ENCODE results near the gene CPEB1.

Gene CPEB1

GRCh38 chr15:82554351-82554750, 92.8 kb downstream of the CPEB1 start:
- no peak for DNase-seq (ENCODE audit: low read depth, low spot score)
- in situ Hi-C loops (cut with HindIII; ENCODE audit: low sequenced_read_pairs): no loop called here
- H3K4me3 ChIP-seq (ENCODE audit: low read depth, low read length): no peak overlapping the region
- TF ChIP-seq, protein P1, sequence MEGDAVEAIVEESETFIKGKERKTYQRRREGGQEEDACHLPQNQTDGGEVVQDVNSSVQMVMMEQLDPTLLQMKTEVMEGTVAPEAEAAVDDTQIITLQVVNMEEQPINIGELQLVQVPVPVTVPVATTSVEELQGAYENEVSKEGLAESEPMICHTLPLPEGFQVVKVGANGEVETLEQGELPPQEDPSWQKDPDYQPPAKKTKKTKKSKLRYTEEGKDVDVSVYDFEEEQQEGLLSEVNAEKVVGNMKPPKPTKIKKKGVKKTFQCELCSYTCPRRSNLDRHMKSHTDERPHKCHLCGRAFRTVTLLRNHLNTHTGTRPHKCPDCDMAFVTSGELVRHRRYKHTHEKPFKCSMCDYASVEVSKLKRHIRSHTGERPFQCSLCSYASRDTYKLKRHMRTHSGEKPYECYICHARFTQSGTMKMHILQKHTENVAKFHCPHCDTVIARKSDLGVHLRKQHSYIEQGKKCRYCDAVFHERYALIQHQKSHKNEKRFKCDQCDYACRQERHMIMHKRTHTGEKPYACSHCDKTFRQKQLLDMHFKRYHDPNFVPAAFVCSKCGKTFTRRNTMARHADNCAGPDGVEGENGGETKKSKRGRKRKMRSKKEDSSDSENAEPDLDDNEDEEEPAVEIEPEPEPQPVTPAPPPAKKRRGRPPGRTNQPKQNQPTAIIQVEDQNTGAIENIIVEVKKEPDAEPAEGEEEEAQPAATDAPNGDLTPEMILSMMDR (IDR thresholded peaks at IDR 0.05; ENCODE audit: low read depth, low read length): no peak

- in situ Hi-C loops (cut with HindIII; ENCODE audit: low sequenced_read_pairs): no loop called here
Measured at GRCh38 chr15:82553846-82554245, 93.3 kb downstream of the CPEB1 start.

GRCh38 chr15:82552861-82553260, 94.3 kb downstream of the CPEB1 start:
- in situ Hi-C loops (cut with HindIII; ENCODE audit: low sequenced_read_pairs): no loop called here
- TF ChIP-seq, protein P1 (IDR thresholded peaks at IDR 0.05; ENCODE audit: low read depth, low read length): no peak
- no peak overlapping the region for H3K4me3 ChIP-seq (ENCODE audit: low read depth, low read length)
- DNase-seq (ENCODE audit: low read depth, low spot score): no peak

More at GRCh38 chr15:82553846-82554245, 93.3 kb downstream of the CPEB1 start:
- H3K4me3 ChIP-seq (ENCODE audit: low read depth, low read length): no peak overlapping the region
- TF ChIP-seq, protein P1 (IDR thresholded peaks at IDR 0.05; ENCODE audit: low read depth, low read length): no peak
- no peak for DNase-seq (ENCODE audit: low read depth, low spot score)

DNA sequence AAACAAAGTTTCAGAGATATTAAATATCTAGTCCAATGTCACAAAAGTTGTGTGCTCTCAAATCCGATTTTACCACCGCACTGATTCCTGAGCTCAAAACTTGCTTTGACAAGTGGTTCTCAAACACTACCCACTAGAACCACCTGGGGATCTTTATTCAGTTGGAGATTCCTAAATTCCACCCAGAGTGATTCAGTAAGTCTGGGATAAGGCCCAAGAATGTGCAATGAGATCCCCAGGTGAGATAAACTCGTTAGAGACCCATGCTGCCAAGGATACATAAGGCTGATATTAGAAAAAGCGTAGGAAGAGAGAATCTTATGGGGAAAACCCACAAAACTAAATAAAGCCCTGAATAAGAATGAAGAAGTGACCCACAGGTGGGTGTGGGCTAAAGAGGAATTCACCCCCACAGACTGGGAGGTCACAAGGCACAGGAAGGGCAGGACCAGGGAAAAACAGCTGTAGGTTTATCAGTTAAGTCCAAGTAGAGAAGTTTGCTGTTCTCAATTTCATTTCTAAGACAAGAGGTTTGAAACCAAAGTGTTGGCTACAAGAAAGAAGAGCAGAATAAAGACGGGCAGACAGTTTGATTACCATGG, 95.4 kb downstream of the CPEB1 start:
- DNase-seq (ENCODE audit: low read depth, low spot score): no peak
- in situ Hi-C loops (cut with HindIII; ENCODE audit: low sequenced_read_pairs): no loop called here
- TF ChIP-seq, protein P1 (IDR thresholded peaks at IDR 0.05; ENCODE audit: low read depth, low read length): no peak
- H3K4me3 ChIP-seq (ENCODE audit: low read depth, low read length): no peak overlapping the region

DNA sequence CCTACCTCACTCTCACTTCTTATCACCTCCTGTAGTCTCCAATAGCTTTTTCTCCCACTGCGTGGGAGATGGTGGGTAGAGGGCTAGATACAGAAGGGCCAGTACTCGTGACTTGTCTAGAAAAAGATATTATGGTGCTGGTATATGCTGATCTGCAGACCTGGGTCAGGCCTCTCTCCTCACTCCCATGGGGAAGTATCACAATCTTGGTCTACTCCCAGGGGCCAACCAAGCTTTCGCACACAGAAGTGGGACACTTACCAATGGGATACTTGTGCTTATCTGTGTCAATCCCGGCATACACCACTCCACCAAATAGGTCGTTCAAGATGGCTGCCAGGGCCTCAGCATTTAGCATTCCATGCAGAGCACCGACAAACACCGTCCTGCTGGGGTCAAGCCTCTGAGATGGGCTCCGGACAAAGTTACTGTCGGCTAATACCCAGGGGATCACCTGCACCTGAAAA, 97.9 kb downstream of the CPEB1 start:
- DNase-seq (ENCODE audit: low read depth, low spot score): no peak
- TF ChIP-seq, protein P1 (IDR thresholded peaks at IDR 0.05; ENCODE audit: low read depth, low read length): no peak
- no peak overlapping the region for H3K4me3 ChIP-seq (ENCODE audit: low read depth, low read length)
- in situ Hi-C loops (cut with HindIII; ENCODE audit: low sequenced_read_pairs): loop anchor here (25.0 kb wide), 1 partner anchor 463 kb away; the partner anchor contains the start of gene C15orf40

GRCh38 chr15:82548700-82549099, 98.5 kb downstream of the CPEB1 start:
- TF ChIP-seq, protein P1 (IDR thresholded peaks at IDR 0.05; ENCODE audit: low read depth, low read length): no peak
- no peak overlapping the region for H3K4me3 ChIP-seq (ENCODE audit: low read depth, low read length)
- DNase-seq (ENCODE audit: low read depth, low spot score): no peak
- in situ Hi-C loops (cut with HindIII; ENCODE audit: low sequenced_read_pairs): loop anchor here (25.0 kb wide), 1 partner anchor 464 kb away; the partner anchor contains the start of gene C15orf40
